Stimulated activated CD4-positive, alpha-beta T cell treated with anti-CD3 and anti-CD28 coated beads, Interleukin-1b, Interleukin-23, amount 100 ng/mL, for 1 hour (primary cell): Measurements from ENCODE around the gene ZNF750.

Experiments
- DNase-seq, 2 donors: peaks; one replicate each; pipeline ENCODE4 v3.0.0-alpha.2; 2020; ENCODE audit warnings: low read depth in 2 of 2

ZNF750 gene

DNA sequence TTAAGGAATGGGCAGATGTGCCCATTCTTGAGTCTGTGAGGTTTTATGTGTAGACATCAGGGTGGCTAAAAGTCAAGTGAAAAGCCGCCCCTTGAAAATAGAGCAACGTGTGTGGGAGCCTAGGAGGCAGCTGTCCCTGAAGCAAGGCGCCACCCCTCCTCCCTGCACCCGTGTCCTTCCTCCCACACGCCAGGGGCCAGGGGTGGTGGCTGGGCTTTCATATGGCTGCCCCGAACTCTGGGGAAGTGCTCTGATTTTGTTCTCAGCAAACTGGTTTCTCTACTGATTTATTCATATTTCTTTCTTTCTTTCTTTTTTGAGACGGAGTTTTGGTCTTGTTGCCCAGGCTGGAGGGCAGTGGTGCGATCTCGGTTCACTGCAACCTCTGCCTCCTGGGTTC, 4.7 kb downstream of the ZNF750 start:
- no peak for DNase-seq

DNA sequence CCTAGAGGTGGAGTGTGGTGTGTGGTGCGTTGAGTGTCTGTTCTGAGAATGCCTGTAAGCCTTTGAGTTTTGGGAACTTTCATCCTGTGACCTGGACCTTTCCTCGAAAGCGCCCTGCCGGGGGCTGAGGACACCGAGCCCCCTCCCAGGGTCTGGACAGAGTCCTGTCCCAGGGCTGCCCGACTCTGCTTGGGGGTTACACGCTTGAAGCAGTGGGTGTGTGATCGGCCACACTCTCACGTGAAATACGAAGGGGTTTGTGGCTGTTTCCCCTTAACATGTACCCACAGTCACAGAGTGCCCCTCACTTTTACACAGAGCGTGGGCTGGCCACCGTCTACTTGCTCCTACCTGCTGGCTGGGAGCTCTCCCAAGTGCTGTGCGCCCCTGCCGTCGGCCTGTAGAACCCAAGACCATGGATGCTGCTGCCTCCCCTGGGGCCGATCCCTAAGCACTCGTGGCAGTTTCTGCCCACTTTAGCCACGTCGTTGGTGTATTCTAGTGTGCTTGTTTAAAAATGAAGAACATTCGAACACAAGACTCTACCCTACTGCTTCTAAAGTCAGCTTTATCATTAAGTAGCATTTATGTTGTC, 6.8 kb downstream of the ZNF750 start:
- no peak for DNase-seq

DNA sequence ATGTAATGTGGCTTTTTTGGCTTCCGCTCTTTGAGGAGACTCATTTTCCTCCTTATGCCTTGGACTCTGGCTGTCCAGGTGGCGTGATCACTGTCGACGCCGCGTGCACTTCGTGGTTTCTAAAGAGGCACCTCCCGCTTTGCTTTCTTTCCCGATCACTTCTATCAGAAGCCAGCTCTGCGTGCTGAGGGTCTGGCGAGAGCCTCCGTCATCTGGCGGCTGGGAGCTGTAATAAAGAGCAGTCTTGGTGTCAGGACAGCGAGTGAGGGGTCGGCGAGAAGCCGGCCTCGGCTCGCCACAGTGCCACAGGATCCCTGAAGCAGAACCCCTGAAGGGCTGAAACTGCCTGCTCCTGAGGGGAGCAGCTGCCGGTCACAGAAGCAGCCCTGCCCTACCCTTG, 7.4 kb downstream of the ZNF750 start:
- no peak for DNase-seq

DNA sequence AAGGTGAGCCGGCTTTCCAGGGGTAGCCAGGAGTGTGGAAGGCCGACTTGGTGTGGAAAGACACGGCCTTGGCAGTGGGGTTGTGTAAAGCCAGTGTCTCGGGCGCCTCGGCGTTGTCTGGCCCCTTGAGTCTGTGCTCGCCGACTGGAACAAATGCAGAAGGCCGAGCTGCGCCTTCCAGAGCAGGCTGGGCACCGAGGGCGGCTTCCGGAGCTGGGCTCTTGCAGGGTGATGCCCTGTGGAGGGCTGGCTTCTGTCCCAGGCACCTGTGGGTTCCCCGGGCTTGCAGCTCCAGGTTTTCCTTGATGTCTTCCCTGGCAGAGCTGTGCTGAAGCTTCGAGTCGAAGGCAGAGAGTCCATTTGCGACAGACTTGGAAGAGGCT, 8.0 kb downstream of the ZNF750 start:
- DNase-seq: no peak

DNA sequence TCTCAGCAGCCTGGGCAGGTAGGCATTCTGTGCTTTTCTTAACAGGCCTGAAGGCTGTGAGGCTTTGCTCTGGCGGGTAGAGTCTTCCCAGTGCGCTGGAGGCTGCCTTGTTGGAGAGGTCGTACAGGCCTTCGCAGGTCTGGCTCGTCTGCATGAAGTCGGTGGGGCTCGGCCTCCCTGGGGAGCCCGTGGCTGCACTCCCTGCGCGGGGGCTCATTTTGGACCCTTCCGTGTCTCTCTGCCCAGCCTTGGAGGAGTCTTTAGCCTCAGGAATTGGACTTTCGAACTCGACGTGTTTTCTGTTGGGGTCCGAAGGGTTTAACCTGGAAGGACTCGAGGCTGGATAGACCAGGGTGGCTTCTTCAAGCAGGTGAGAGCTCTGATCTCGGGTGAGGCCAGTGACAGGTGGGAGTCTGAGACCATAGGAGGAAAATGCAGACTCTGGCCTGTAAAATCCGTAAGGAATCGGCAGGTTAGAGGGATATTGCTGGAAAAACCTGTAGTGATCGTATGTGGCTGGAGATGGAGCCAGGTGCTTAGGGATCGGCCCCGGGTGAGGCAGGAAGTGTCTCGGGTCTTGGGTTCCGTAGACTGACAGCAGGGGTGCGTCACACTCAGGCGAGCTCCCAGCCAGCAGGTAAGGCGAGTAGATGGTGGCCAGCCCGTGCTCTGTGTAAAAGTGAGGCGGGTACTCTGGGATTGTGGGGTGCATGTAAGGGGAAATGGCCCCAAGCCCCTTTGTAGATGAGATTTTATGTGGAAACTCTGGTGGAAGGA, 8.6 kb downstream of the ZNF750 start:
- DNase-seq: no peak

DNA sequence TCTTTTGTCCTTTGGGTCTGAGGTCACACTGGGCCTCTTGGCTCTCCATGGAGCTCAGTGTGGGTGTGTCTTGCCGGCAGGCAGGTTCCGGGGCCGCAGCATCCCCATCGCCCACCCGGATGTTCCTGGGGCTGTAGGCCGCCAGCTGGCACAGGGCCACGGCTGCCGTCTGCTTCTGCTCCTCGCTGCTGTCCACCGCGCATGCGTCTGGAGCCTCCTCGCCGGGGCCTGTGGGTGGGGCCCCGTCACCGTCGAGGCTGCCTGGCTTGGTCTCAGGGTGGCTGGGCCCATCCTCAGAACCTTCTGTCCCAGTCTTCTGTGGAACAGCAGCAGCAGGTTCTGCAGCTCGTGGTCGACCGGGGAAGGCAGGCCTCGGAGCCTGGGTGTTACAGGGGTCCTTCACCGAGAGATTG, 9.6 kb downstream of the ZNF750 start:
- no peak for DNase-seq

DNA sequence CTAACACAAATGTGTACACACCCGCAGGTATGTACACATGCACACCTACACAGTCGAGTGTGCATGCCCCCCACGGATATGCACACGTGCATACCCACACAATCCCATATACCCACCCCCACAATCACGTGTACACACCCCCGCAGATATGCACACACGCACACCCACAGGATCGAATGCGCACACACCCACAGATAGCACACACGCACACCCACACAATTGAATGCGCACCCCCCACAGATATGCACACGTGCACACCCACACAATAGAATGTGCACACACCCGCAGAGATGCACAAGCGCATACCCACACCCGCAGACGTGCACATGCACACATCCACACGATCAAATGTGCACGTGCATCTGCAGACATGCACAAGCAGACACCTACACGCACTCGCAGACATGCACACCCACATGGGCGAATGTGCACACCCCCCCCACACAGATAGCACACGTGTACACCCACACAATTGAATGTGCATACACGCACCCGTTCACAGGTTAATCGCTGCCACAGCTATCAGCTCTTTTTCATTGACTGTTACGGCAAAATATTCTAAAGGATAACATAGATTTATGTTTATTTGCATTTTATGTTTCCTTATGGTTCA, 10.8 kb downstream of the ZNF750 start:
- no peak for DNase-seq

DNA sequence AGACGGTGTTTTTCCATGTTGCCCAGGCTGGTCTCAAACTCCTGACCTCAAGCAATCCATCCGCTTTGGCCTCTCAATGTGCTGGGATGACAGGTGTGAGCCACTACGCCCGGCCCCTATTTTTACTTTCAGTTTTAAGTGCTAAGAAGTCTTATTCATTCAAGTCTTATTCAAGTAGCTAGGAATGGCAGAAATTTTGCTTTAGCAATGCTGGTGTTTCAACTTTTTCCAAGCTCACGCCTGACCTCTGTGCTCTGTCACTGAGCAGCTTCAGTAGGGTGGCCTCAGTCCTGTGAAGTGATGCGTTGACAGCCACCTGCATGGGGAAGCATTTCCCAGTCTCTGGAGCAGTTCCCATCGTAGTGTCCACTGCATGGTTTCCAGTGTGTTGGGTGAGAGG, 12.9 kb downstream of the ZNF750 start:
- no peak for DNase-seq

DNA sequence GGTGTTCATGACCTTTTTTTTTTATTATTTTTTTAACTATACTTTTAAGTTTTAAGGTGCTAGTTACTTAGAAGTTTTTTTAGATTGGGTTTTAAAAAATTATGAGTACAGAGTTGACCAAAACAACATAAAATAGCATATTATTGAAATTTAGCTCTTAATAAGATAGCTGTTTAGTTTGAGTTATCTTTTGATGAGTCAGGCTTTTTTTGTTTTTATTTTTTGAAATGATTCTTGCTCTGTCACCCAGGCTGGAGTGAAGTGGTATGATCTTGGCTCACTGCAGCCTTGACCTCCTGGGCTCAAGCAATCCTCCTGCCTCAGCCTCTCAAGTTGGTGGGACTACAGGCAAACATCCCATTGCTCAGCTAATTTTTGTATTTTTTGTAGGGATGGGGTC, 13.6 kb downstream of the ZNF750 start:
- no peak for DNase-seq

DNA sequence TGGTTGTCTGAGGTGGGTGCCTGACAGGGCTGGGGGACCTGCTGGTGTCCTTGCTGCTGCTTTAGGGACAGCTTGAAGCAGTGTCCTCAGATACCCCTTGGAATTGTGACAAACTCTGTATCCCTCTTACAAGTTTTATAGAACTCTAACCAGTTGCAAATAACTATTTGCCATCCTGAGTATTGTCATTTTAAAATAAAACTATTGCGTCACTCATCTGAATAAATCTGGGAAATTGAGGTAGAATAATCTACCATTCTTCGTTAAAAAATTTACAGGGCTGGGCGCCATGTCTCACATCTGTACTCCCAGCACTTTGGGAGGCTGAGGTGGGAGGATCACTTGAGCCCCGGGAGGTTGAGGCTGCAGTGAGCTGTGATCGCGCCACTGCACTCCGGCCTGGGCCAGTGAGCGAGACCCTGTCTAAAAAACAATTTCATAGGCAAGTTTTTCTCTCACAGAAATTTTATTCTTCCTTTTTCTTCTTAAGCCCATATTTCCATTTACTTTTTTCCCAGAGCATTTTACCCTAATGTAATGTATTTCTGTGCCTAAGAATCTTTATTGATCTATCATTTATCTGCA, 14.2 kb downstream of the ZNF750 start:
- no peak for DNase-seq

DNA sequence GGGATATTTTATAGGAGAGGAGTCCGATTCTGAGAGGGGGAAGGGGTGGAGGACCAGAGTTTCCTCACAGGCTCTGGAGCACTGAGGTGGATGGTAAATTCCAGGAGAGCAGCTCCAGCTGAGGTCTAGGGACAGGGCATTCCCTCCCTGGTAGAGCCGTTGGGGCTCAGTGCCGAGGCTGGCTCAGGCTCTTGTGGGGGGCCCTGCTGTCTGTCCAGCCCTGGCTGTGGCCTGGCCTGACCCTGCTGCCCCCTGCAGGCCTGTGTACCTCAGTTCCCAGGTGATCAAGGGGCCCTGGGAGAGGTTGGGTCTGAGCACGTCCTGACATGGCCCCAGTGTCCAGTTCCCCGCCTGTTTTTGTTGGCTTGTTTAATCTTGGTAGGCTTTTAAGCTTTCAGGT, 16.8 kb downstream of the ZNF750 start:
- DNase-seq: no peak

DNA sequence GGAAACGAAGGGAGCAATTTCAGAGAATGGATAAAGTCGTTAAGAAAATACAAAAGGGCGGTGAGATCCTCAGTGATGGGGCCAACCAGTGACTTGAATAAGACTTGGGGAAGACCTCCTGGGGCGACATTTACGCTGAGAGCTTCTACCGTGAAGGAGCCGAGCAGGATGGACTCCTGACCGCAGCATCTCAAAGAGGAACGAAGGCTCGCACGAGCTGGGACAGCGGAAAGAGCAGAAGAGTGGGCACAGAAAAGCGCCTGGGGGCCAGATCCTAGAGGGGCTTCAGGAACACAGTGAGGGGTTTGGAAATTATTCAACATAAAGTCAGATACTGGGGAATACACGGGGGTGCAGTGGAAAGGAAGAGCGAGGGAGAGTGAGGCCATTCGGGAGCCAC, 17.5 kb downstream of the ZNF750 start:
- no peak for DNase-seq

DNA sequence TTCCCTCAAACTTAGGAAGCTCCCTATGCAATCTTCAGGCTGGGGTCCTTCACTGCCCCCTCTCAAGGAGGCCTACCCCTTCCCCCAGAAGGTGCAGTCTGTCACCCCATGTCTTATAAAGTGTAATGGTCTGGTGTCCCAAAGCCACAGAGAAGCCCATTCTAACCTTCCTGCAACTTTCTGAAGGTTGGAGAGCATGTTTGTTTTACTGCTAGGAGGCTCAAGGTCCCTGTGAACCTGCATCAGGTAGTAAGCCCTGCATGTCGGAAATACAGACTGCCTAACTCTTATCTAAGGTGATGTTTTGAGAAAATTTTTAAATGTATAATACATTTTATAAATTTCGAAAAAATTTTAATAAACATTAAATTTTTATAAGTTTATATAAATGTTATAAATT, 18.3 kb downstream of the ZNF750 start:
- DNase-seq: no peak

DNA sequence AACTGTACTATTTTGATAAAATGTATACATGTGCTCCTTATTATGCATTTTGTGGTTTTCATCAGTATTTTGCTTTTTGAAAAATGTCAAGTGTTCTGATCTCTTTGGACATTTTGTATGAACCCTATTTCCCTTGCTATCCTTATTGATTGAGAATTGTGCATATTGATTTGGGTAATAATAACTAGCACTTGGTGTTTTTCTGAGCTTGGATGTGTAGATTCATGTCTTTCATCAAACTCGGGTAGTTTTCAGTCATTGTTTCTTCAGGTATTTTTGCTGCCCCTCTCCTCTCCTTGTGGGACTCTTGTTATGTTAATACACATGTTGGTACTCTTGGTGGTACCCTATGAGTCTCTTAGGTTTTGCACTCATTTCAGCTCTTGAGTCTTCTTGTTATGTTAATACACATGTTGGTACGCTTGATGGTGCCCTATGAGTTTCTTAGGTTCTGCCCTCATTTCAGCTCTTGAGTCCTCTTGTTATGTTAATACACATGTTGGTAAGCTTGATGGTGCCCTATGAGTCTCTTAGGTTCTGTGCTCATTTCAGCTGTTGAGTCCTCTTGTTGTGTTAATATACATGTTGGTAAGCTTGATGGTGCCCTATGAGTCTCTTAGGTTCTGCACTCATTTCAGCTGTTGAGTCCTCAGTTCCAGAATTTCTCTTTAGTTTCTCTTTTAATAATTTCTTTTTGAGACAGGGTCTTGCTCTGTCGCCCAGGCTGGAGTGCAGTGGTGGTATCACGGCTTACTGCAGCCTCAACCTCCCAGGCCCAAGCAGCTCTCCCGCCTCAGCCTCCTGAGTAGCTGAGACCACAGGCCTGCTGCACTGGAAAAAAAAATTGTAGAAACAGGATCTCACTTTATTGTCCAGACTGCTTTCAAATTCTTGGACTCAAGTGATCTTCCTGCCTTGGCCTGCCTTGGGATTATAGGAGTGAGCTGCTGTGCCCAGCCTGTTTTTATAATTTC, 19.3 kb downstream of the ZNF750 start:
- DNase-seq: no peak

DNA sequence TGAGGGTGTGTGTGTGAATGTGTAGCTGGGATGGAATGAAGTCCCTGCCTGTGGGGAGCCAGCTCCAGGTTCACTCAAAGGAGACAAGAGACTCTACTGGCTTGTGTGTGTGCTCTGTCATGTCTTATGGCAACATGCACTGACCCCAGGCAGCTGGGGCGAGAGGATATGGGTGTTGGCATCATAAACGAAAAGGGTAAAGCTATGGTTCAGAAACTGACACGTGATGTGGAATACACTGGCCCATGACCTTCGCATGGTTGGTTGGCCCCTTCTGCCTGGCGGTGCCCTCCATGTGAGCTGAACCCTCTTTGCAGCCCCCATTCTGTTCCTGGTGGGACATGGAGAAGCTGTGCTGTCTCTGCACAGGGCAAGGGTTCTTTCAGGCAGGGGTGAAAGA, 21.9 kb downstream of the ZNF750 start:
- DNase-seq: no peak

DNA sequence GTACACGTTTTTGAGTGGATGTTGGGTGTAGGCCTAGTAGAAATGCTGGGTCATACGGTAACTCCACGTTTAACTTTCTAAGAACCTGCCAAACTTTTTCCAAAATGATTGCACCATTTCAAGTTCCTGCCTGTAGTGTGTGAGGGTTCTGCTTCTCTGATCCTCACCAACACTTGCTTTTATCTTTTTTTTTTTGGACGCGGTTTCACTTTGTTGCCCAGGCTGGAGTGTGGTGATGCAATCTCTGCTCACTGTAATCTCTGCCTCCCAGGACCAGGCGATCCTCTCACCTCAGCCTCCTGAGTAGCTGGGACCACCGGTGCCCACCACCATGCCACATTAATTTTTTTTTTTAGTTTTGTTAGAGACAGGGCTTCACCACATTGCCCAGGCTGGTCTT, 23.5 kb downstream of the ZNF750 start:
- DNase-seq: no peak

DNA sequence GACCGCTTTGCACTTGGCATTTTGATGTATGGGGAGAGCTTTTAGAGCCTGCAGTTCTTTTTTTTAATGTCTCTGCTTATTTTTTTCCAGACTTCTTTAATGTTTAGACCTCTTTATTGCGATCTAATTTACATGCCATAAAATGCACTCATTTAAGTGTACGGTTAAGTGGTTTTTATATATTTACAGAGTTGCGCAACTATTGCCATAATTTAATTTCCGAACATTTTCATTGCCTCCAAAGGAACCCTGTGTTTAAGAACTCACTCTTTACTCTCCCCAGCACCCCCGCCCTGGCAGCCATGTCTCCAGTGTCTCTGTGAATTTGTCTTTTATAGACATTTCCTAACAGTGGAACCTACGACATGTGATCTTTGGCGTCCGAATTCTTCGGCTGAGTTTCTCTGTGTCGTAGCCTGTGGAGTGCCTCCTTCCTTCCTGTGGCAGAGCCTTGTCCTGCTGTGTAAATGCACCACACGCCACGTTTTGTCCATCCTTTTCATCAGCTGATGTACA, 24.0 kb downstream of the ZNF750 start:
- DNase-seq: no peak

DNA sequence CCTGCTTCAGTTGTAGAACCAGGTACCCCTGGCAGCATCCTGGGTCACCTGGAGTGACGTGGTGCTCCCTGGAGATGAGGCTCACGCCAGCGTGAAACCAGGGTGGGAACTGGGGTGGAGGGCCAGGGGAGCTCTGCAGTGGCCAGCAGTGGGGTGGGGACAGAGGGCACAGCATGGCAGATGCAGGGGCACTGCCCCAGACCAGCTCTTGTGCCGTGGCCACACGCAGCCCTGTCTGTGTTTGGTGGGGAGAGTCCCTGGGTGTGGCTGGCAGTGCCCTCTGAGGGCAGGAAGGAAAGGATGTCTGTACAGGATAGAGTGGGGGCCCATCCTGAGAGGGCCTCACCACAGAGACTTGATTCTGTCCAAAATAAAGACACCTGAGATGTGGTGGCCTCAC, 24.5 kb downstream of the ZNF750 start:
- no peak for DNase-seq

DNA sequence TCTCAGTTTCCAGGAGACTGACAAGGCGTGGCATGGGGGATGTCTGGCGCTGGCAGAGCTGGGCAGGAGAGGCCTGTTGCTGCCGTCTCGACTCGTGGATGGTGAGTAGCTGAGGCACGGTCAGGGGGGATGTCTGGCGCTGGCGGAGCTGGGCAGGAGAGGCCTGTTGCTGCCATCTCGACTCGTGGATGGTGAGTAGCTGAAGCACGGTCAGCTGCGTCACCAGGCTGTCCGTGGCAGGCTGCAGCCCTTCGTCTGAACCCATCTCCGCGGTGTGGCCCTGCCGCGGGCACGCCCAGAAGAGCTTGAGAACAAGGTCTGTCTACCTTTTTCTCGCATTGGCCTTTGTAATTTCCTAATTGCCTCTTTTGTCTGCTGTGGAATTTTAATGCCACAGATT, 25.0 kb downstream of the ZNF750 start:
- DNase-seq: no peak

DNA sequence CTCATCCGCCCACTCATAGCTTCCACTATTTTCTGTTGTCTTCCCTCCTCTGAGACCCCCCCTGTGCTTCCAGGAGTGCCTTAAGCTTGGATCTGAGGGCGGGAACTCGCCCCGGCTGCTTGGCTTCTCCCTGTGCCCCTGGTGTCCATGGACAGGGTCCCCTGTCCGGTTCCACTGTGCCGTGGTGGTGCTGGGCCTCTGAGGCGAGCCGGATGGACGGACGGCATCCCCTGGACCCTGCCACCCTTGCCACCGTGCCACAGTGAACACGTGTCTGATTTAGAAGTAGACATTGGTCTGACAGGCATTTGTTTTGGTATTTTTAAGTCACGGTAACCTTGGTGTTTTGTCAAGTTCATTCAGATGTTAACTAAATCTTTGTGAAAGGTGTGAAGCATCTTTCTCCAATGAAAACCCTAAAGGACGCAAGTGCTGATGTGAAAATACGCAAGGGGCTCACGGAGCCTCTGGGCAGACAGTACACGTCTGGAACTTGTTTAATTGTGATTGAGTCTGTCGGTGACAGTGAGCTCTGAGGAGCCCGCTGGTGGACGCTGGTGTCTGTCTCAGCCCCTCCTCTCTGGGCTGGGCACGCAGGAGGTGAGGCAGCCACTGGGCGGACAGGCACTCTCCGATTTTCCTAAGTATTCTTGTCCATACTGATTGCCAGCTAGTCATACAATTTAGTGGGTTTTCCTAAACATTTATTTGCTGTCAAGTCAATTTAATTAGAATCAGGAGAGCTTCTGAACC, 26.3 kb downstream of the ZNF750 start:
- DNase-seq: no peak

DNA sequence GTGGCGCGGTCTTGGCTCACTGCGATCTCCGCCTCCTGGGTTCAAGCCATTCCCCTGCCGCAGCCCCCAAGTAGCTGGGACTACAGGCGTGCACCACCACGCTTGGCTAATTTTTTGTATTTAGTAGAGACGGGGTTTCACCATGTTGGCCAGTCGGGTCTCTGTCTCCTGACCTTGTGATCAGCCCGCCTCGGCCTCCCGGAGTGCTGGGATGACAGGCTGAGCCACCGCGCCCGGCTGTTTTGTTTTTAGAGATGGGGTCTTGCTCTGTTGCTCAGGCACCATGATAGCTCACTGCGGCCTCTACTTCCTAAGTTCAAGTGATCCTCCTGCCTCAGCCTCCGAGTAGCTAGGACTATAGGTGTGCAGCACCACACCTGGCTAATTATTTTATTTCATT, 27.2 kb downstream of the ZNF750 start:
- DNase-seq: no peak
